8988T (cell line): ENCODE measurements around the gene FAM186B.

Experiments used
- DNase-seq: peaks from one replicate; pipeline ENCODE4 v3.0.0; 2011

FAM186B gene

GRCh38 chr12:49548822-49549648 is 56.4 kb downstream of the FAM186B start:
- no peak for DNase-seq

- DNase-seq = no peak
These were observed 57.0 kb downstream of the FAM186B start for GRCh38 chr12:49548481-49548821.

- DNase-seq = no peak
These were observed 58.2 kb downstream of the FAM186B start for GRCh38 chr12:49547090-49547690.

GRCh38 chr12:49546481-49546880 is 59.0 kb downstream of the FAM186B start:
- DNase-seq = no peak

DNA sequence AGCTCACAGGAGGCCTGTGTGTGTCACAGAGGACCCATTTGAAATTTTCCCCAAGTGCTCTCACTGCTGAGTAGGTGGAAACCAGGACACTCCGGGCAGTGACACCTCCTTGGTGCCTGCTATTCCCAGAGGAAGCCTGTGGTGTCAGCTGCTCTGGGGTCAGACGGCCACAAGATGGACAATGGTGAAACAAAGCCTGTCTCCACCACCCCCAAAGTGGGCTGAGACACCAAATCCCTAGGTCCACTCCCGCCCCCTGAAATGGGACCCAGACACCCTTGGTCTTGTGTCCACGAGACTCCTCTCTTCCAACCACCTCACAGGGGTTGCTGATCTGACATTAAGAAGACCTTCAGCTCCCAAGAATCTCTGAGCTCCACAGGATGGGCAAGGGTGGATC is 59.6 kb downstream of the FAM186B start:
- DNase-seq = no peak

DNA sequence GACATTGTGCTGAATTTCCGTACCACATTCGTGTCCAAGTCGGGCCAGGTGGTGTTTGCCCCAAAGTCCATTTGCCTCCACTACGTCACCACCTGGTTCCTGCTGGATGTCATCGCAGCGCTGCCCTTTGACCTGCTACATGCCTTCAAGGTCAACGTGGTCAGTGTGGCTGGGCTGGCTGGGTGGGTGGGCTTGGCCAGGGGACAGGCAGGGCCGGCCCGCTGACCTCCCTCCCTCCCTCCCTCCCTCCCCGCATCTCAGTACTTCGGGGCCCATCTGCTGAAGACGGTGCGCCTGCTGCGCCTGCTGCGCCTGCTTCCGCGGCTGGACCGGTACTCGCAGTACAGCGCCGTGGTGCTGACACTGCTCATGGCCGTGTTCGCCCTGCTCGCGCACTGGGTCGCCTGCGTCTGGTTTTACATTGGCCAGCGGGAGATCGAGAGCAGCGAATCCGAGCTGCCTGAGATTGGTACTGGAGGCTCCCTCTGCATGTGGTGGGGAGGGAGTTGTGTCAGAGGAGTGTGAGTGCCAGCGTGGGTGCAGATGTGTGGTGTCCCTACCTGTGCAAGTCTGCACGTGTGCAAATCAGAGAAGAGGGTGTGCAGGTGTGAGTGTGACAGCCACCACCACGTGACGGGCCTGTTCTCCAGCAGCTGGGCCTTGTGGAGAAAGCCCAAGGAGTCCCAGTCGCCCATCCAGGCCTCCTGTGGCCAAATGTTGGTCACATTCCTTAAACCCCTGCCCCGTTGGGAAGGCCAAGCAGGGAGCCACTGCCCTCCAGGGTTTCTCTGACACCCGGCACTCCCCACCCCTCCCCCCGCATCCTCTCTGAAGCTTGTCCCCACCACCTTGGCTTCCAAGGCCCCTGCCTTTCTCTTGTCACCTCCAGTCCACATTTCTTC is 61.3 kb downstream of the FAM186B start:
- no peak for DNase-seq

DNA sequence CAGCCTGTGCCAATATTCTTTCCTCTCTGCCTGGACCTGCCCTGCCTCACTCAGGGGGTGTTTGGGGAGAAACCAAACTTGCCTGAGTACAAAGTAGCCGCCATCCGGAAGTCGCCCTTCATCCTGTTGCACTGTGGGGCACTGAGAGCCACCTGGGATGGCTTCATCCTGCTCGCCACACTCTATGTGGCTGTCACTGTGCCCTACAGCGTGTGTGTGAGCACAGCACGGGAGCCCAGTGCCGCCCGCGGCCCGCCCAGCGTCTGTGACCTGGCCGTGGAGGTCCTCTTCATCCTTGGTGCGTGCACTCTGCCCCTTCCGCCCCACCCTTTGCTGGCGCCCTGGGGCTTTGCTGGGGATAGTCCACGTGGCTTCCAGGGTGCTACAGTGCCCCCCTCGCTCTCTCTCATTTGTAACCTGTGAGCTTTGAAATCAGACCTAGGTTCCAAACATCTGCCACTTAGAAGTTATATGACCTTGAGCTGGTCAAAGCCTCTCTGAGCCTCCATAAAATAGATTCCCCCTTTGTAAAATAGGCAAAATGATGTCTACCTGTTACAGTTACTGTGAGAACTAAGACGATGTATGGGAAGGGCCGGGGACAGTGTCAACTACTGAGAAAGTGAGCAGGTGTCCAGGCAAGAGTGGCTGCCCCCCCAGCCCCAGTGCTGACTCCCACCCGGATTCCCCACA is 62.1 kb downstream of the FAM186B start:
- DNase-seq = no peak

DNA sequence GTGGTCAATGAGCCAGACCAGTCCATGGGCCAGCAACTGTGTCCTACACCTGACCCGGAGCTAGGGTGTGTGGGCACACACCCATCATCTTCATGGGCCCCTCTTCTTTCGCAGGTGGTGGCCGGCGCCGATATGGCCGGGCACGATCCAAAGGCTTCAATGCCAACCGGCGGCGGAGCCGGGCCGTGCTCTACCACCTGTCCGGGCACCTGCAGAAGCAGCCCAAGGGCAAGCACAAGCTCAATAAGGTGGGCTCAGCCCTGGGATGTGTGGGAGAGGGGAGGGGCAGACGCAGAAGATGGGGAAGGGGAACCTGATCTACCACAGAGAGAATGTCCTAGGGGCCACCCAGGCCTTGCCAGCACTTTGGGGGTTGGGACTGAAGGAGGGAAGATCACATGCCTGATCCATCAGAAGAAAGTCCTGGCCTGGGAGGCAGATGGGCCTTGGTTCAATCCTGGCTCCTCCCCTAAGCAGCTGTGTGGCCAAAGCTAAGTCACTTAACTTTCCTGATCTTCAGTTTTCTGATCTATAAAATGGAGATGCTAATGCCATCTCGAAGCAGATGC is 62.8 kb downstream of the FAM186B start:
- DNase-seq = no peak

GRCh38 chr12:49541911-49542505 is 63.4 kb downstream of the FAM186B start:
- no peak for DNase-seq

- no peak for DNase-seq
These were observed 64.1 kb downstream of the FAM186B start for GRCh38 chr12:49541140-49541861.

GRCh38 chr12:49540229-49541139 is 65.0 kb downstream of the FAM186B start:
- DNase-seq = no peak

GRCh38 chr12:49539406-49540228 is 65.8 kb downstream of the FAM186B start:
- no peak for DNase-seq

DNA sequence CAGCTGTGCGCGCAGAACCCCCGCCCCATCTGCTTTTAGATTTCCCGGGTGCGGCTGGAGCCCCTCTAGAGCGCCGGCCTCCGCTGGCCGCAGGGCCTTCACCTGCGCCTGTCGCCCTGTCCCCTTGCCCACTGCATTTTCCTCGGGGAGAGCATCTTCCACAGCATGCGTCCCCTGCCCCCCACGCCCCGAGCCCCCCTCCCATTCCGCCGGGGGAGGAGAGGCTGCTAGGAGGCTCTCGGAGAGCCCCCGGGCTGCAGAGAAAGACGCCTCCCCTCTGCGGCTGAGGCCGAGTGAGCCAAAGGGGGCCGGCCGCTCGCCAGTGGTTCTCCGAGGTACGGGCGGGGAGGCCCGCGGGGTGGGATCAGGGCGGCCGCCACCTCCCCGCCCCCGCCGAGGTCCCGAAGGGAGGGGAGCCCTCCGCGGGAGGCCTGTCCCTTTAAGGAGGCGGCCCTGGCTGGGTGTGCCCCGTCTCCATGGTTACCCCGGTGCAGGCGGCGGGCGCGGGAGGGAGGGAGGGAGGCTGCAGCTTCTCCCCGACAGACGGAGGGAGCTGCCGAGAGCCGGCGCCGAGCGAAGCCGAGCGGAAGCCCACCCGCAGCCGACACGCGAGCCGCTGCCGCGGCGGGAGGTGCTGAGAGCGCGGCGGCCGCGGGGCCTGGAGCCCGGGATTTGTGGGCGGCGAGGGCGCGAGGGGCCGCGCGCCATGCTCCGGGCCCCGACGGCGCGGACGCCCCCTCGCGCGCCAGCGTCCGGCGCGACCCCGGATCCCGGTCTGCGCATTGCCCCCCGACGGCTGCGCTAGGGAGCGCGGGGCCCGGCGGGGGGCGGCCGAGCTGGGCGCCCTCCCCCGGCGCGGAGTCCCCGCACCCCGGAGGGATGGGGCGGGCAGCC is 66.7 kb downstream of the FAM186B start, which contains the start of gene KCNH3:
TSS of gene KCNH3 (plus strand) at position 521 of the 894 bp plus-strand sequence. CDS start 387 bp downstream, outside the sequence.
- DNase-seq = peak; percentile 99

GRCh38 chr12:49537752-49538509 is 67.5 kb downstream of the FAM186B start:
- DNase-seq = peak; percentile 62
